ENCODE data around the gene ADORA1. TPM values are rescaled to one million over a fixed set of nuclear protein-coding genes. Genes with fewer than 3 reads are reported as not detected.

The ADORA1 gene
- polyA plus RNA-seq, 1 donor (not counting 4 experiments of a cell fraction or from before 2014, with no cell fraction given): 0.09 TPM

- Histone ChIP-seq H4K20me1 (ENCODE audit: control insufficient read depth, extremely low read depth, insufficient read depth, low read length) (no peaks in the 10 kb centered on the region), H3K36me3 (ENCODE audit: control insufficient read depth in 2 of 2, extremely low read depth in 1 of 2, insufficient read depth in 2 of 2, low read length in 2 of 2) (no peaks in the 10 kb centered on the region), H3K27me3 (ENCODE audit: control insufficient read depth, extremely low read depth, insufficient read depth, low read length) (peaks cover 4% of the 10 kb centered on the region), H3K4me2 (ENCODE audit: control insufficient read depth, extremely low read depth, insufficient read depth, low read depth, low read length) (no peak overlapping the region), H2AFZ (ENCODE audit: control insufficient read depth, low read length) (no peak overlapping the region), H3K27ac (ENCODE audit: control insufficient read depth, insufficient read depth, low read length) (no peak overlapping the region), H3K9me1 (ENCODE audit: control insufficient read depth, extremely low read depth, insufficient read depth, low read length) (no peaks in the 10 kb centered on the region), H3K9ac (ENCODE audit: control insufficient read depth, extremely low read depth, insufficient read depth, low read length) (no peak overlapping the region), H3K9me3 (ENCODE audit: control insufficient read depth, low read depth, low read length) (no peaks in the 10 kb centered on the region), H3K4me1 (ENCODE audit: control insufficient read depth, extremely low read depth, insufficient read depth, low read length) (no peaks in the 10 kb centered on the region), H3K4me3 (ENCODE audit: control insufficient read depth in 2 of 3, extremely low read depth in 1 of 3, insufficient read depth in 2 of 3, low read depth in 1 of 3, low read length in 3 of 3) (no peak overlapping the region), H3K79me2 (ENCODE audit: control insufficient read depth, insufficient read depth, low read length) (no peaks in the 10 kb centered on the region)
- dilution Hi-C loops (cut with MboI; ENCODE audit: extremely low pct_ligation_motif_present, low sequenced_read_pairs): no loop called here
- DNase-seq (ENCODE audit: low read depth, low spot score): no peak
- TF ChIP-seq EZH2 (IDR thresholded peaks at IDR 0.05; ENCODE audit: low read length) (no peak), CTCF (optimal IDR thresholded peaks at IDR 0.05 in 1 of 3, IDR thresholded peaks at IDR 0.05 in 1 of 3, conservative IDR thresholded peaks at IDR 0.05 in 1 of 3; ENCODE audit: extremely low read depth in 1 of 3, insufficient read depth in 2 of 3, low read length in 3 of 3) (no peak)
- no peak for FAIRE-seq
These were observed 24.3 kb upstream of the ADORA1 start for GRCh38 chr1:203103216-203103615.

- no peak overlapping the region for H3K4me3 ChIP-seq (ENCODE audit: control insufficient read depth in 2 of 3, extremely low read depth in 1 of 3, insufficient read depth in 2 of 3, low read depth in 1 of 3, low read length in 3 of 3)
- FAIRE-seq (no peak), DNase-seq (ENCODE audit: low read depth, low spot score) (no peak)
- no peak overlapping the region for H2AFZ ChIP-seq (ENCODE audit: control insufficient read depth, low read length)
- dilution Hi-C loops (cut with MboI; ENCODE audit: extremely low pct_ligation_motif_present, low sequenced_read_pairs): no loop called here
- no peak overlapping the region for H3K9ac ChIP-seq (ENCODE audit: control insufficient read depth, extremely low read depth, insufficient read depth, low read length)
- H3K4me1 ChIP-seq (ENCODE audit: control insufficient read depth, extremely low read depth, insufficient read depth, low read length): no peaks in the 10 kb centered on the region
- H3K79me2 ChIP-seq (ENCODE audit: control insufficient read depth, insufficient read depth, low read length): no peaks in the 10 kb centered on the region
- H3K4me2 ChIP-seq (ENCODE audit: control insufficient read depth, extremely low read depth, insufficient read depth, low read depth, low read length): no peak overlapping the region
- H3K27ac ChIP-seq (ENCODE audit: control insufficient read depth, insufficient read depth, low read length): no peak overlapping the region
- TF ChIP-seq EZH2 (IDR thresholded peaks at IDR 0.05; ENCODE audit: low read length) (no peak), CTCF (optimal IDR thresholded peaks at IDR 0.05 in 1 of 3, IDR thresholded peaks at IDR 0.05 in 1 of 3, conservative IDR thresholded peaks at IDR 0.05 in 1 of 3; ENCODE audit: extremely low read depth in 1 of 3, insufficient read depth in 2 of 3, low read length in 3 of 3) (no peak)
- no peaks in the 10 kb centered on the region for H3K9me1 ChIP-seq (ENCODE audit: control insufficient read depth, extremely low read depth, insufficient read depth, low read length)
- peaks cover 4% of the 10 kb centered on the region for H3K27me3 ChIP-seq (ENCODE audit: control insufficient read depth, extremely low read depth, insufficient read depth, low read length)
- H3K36me3 ChIP-seq (ENCODE audit: control insufficient read depth in 2 of 2, extremely low read depth in 1 of 2, insufficient read depth in 2 of 2, low read length in 2 of 2): no peaks in the 10 kb centered on the region
- H3K9me3 ChIP-seq (ENCODE audit: control insufficient read depth, low read depth, low read length): no peaks in the 10 kb centered on the region
- H4K20me1 ChIP-seq (ENCODE audit: control insufficient read depth, extremely low read depth, insufficient read depth, low read length): no peaks in the 10 kb centered on the region
These were observed 23.6 kb upstream of the ADORA1 start for GRCh38 chr1:203103829-203104495.
